ENCODE data around the gene ARHGEF17. TPM values are rescaled to one million over a fixed set of nuclear protein-coding genes. Genes with fewer than 3 reads are reported as not detected.

ARHGEF17 gene
- total RNA-seq, 3 donors from 2014 or later (not counting 1 experiment from before 2014, with no cell fraction given), result 0.02 to 0.88 (median 0.50) TPM

DNA sequence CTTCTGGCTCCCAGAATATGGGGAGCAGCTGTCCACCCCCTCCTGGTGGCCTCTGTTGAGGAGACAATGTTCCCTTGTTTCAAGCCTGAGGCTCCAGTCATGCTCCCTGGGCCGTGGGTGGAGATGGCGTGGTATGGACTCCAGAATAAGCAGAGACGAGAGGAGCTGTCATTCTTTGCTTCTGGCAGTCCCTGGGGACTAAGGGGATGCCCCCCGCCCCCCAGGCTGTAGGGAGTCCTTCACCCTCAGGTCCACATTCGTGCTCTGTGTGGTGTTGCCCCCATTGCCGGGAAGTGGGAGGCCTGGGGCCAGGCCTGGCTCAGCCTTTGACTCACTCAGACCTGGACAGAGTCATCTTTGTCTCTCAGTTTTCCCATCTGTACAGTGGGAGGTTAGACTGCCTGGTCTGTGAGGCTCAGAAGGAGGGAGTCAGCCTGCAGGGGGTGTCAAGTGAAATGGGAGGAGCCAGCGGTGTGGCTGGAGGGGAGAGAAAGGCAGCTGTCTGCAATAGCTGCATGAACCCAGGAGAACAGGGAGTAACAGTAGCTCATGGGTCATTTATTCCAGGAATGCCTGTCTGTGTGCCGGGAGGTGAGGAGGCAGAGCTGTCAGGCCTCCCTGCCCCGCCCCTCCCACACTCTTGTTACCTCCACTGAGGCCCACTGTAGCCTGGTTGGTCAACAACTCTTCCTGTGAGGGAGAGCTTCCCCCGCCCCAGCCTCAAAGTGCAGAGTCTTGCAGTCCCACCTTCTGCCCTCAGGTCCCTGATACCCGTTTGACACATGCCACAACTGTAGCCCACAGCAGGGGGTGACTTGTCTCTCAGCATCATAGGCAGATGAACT is 6.3 kb downstream of the ARHGEF17 start:
- peak in 1 of 2 donors; percentile 38 for DNase-seq
- Histone ChIP-seq H3K4me3 (ENCODE audit: low read length) (no peak overlapping the region), H3K27me3 (ENCODE audit: control insufficient read depth, insufficient read depth, low read length) (peaks cover 3% of the 10 kb centered on the region), H3K36me3 (ENCODE audit: control insufficient read depth, insufficient read depth, low read length) (no peaks in the 10 kb centered on the region), H3K9me3 (ENCODE audit: control insufficient read depth, insufficient read depth, low read length) (no peaks in the 10 kb centered on the region), H3K27ac (ENCODE audit: low read length) (no peak overlapping the region), H3K4me1 (ENCODE audit: control insufficient read depth, insufficient read depth, low read length) (peaks cover 14% of the 10 kb centered on the region)
- no peaks in the 10 kb centered on the region for H3K9me3 Mint-ChIP-seq
- H3K27ac Mint-ChIP-seq, result peak overlapping the region in 1 of 2 donors; percentile 84
- WGBS (ENCODE audit: insufficient coverage), result 65% methylated on average over 11 of the region's 11 CpGs
- H3K4me3 Mint-ChIP-seq, result no peak overlapping the region
- no peaks in the 10 kb centered on the region for H3K27me3 Mint-ChIP-seq (ENCODE audit: low read depth in 2 of 2)
- H3K36me3 Mint-ChIP-seq, result no peaks in the 10 kb centered on the region
- H3K4me1 Mint-ChIP-seq, result peaks cover 16 to 22% of the 10 kb centered on the region in 2 donors
- ATAC-seq, result peak; percentile 82 to 92 (median 91)
- intact Hi-C loops (cut with micrococcal nuclease), result no loop called here
- TF ChIP-seq, protein P1, sequence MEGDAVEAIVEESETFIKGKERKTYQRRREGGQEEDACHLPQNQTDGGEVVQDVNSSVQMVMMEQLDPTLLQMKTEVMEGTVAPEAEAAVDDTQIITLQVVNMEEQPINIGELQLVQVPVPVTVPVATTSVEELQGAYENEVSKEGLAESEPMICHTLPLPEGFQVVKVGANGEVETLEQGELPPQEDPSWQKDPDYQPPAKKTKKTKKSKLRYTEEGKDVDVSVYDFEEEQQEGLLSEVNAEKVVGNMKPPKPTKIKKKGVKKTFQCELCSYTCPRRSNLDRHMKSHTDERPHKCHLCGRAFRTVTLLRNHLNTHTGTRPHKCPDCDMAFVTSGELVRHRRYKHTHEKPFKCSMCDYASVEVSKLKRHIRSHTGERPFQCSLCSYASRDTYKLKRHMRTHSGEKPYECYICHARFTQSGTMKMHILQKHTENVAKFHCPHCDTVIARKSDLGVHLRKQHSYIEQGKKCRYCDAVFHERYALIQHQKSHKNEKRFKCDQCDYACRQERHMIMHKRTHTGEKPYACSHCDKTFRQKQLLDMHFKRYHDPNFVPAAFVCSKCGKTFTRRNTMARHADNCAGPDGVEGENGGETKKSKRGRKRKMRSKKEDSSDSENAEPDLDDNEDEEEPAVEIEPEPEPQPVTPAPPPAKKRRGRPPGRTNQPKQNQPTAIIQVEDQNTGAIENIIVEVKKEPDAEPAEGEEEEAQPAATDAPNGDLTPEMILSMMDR (IDR thresholded peaks at IDR 0.05), result no peak

GRCh38 chr11:73315293-73316020 is 7.4 kb downstream of the ARHGEF17 start:
- H3K27ac ChIP-seq (ENCODE audit: low read length), result no peak overlapping the region
- peaks cover 16 to 22% of the 10 kb centered on the region in 2 donors for H3K4me1 Mint-ChIP-seq
- H3K27ac Mint-ChIP-seq, result peak overlapping the region in 1 of 2 donors; percentile 84
- TF ChIP-seq, protein P1 (IDR thresholded peaks at IDR 0.05), result no peak
- no peak overlapping the region for H3K4me3 Mint-ChIP-seq
- H3K36me3 Mint-ChIP-seq, result no peaks in the 10 kb centered on the region
- DNase-seq, result no peak
- ATAC-seq, result no peak
- H3K9me3 Mint-ChIP-seq, result no peaks in the 10 kb centered on the region
- no peak overlapping the region for H3K4me3 ChIP-seq (ENCODE audit: low read length)
- no peaks in the 10 kb centered on the region for H3K27me3 Mint-ChIP-seq (ENCODE audit: low read depth in 2 of 2)
- WGBS (ENCODE audit: insufficient coverage), result 80% methylated on average over 4 of the region's 9 CpGs
- H3K36me3 ChIP-seq (ENCODE audit: control insufficient read depth, insufficient read depth, low read length), result no peaks in the 10 kb centered on the region
- H3K4me1 ChIP-seq (ENCODE audit: control insufficient read depth, insufficient read depth, low read length), result peaks cover 12% of the 10 kb centered on the region
- H3K9me3 ChIP-seq (ENCODE audit: control insufficient read depth, insufficient read depth, low read length), result no peaks in the 10 kb centered on the region
- intact Hi-C loops (cut with micrococcal nuclease), result no loop called here
- no peaks in the 10 kb centered on the region for H3K27me3 ChIP-seq (ENCODE audit: control insufficient read depth, insufficient read depth, low read length)

DNA sequence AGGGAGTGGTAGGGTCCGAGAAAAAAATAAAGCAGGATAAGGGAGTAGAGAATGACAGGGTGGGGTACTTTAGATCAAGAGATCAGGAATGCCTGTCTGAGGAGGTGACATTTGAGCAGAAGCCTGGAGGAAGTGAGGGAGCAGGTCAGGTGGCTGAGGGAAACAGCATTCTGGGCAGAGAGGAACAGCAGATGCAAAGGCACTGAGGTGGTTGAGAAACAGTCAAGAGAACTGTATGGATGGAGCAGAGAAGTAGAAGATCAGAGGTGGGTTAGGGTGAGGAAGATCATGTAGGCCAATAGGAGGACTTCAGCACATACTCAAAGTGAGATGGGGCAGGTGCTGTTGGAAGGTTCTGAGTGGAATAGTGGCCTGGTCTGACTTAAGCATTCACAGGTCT is 8.3 kb downstream of the ARHGEF17 start:
- H3K27ac Mint-ChIP-seq, result peak overlapping the region in 1 of 2 donors; percentile 10
- H3K36me3 Mint-ChIP-seq, result no peaks in the 10 kb centered on the region
- no peaks in the 10 kb centered on the region for H3K9me3 ChIP-seq (ENCODE audit: control insufficient read depth, insufficient read depth, low read length)
- H3K9me3 Mint-ChIP-seq, result no peaks in the 10 kb centered on the region
- H3K4me3 Mint-ChIP-seq, result no peak overlapping the region
- H3K4me1 ChIP-seq (ENCODE audit: control insufficient read depth, insufficient read depth, low read length), result peaks cover 12% of the 10 kb centered on the region
- DNase-seq (no peak), ATAC-seq (no peak)
- H3K27me3 ChIP-seq (ENCODE audit: control insufficient read depth, insufficient read depth, low read length), result no peaks in the 10 kb centered on the region
- H3K27me3 Mint-ChIP-seq (ENCODE audit: low read depth in 2 of 2), result no peaks in the 10 kb centered on the region
- H3K27ac ChIP-seq (ENCODE audit: low read length), result no peak overlapping the region
- H3K4me3 ChIP-seq (ENCODE audit: low read length), result no peak overlapping the region
- H3K4me1 Mint-ChIP-seq, result peaks cover 16 to 23% of the 10 kb centered on the region in 2 donors
- TF ChIP-seq, protein P1 (IDR thresholded peaks at IDR 0.05), result no peak
- intact Hi-C loops (cut with micrococcal nuclease), result no loop called here
- WGBS (ENCODE audit: insufficient coverage), result 97% methylated on average over 1 of the region's 1 CpG
- H3K36me3 ChIP-seq (ENCODE audit: control insufficient read depth, insufficient read depth, low read length), result no peaks in the 10 kb centered on the region

Data from natural killer cell (primary cell).